GM23248 (cell line): ENCODE data around the gene ATP2B3. TPM values are rescaled to one million over a fixed set of nuclear protein-coding genes. Genes with fewer than 3 reads are reported as not detected.

Experiments used
- DNase-seq: peaks from one replicate; pipeline ENCODE4 v3.0.0-alpha.2; 2015
- H2AFZ ChIP-seq: fragments of 200-600 bp; sonication (generic); 2 replicates; pipeline ENCODE4 v1.6.1; 2016; ENCODE audit warnings: antibody characterized with exemption
- H3F3A ChIP-seq: fragments of 200-600 bp; sonication (generic); 2 replicates; pipeline ENCODE4 v1.6.1; 2016; ENCODE audit warnings: mild to moderate bottlenecking, antibody characterized with exemption, mixed run types; ENCODE audit not compliant: insufficient read depth
- H3K27ac ChIP-seq: fragments of 200-600 bp; sonication (generic); 2 replicates; pipeline ENCODE4 v1.5.1; 2016; ENCODE audit warnings: mild to moderate bottlenecking
- H3K27me3 ChIP-seq: fragments of 200-600 bp; sonication (generic); replicated peaks from 2 replicates; pipeline ENCODE4 v1.6.1; 2016; ENCODE audit warnings: mild to moderate bottlenecking; ENCODE audit not compliant: insufficient read depth
- H3K36me3 ChIP-seq: fragments of 200-600 bp; sonication (generic); 2 replicates; pipeline ENCODE4 v1.6.1; 2016; ENCODE audit warnings: low read depth, mild to moderate bottlenecking
- H3K4me1 ChIP-seq: fragments of 200-600 bp; sonication (generic); 2 replicates; pipeline ENCODE4 v1.6.1; 2016; ENCODE audit warnings: mild to moderate bottlenecking; ENCODE audit not compliant: insufficient read depth
- H3K4me2 ChIP-seq: fragments of 200-600 bp; sonication (generic); one replicate; pipeline ENCODE4 v1.6.1; 2016; ENCODE audit warnings: mild to moderate bottlenecking; ENCODE audit not compliant: unreplicated experiment
- H3K4me3 ChIP-seq: fragments of 200-600 bp; sonication (generic); 2 replicates; pipeline ENCODE4 v1.5.1; 2016; ENCODE audit warnings: mild to moderate bottlenecking
- H3K79me2 ChIP-seq: fragments of 200-600 bp; sonication (generic); 2 replicates; pipeline ENCODE4 v1.6.1; 2016; ENCODE audit warnings: mild to moderate bottlenecking; ENCODE audit not compliant: insufficient read depth
- H3K9ac ChIP-seq: fragments of 200-600 bp; sonication (generic); 2 replicates; pipeline ENCODE4 v1.6.1; 2016; ENCODE audit warnings: mild to moderate bottlenecking
- H3K9me2 ChIP-seq: fragments of 200-600 bp; sonication (generic); 2 replicates; pipeline ENCODE4 v1.6.1; 2016; ENCODE audit warnings: mixed run types, mild to moderate bottlenecking, moderate library complexity; ENCODE audit not compliant: insufficient read depth
- H3K9me3 ChIP-seq: fragments of 200-600 bp; sonication (generic); one replicate; pipeline ENCODE4 v1.6.1; 2017; ENCODE audit warnings: low read depth
- H4K20me1 ChIP-seq: fragments of 200-600 bp; sonication (generic); 2 replicates; pipeline ENCODE4 v1.6.0; 2016; ENCODE audit not compliant: insufficient read depth
- EZH2 ChIP-seq: fragments of 200-600 bp; sonication (generic); IDR thresholded peaks from 2 replicates; pipeline ENCODE4 v1.6.1; 2018; ENCODE audit warnings: antibody characterized with exemption, mild to moderate bottlenecking; ENCODE audit not compliant: insufficient read depth, poor library complexity, severe bottlenecking
- EZH2phosphoT487 ChIP-seq: fragments of 200-600 bp; sonication (generic); IDR thresholded peaks from 2 replicates; pipeline ENCODE4 v1.6.1; 2018; ENCODE audit warnings: antibody characterized with exemption, moderate library complexity, mild to moderate bottlenecking, low read depth; ENCODE audit not compliant: insufficient read depth
- WGBS, 2 experiments: methylation state at CpG; one replicate each; pipeline ENCODE4 v1.1.6; 2015 to 2017; ENCODE audit warnings: low lambda C conversion rate in 2 of 2, low coverage in 1 of 2; ENCODE audit errors: missing lambda C conversion rate in 2 of 2; 5-methylcytosine and 5-hydroxymethylcytosine counted together
- in situ Hi-C: fragments of 300-500 bp; cut with MboI; formaldehyde crosslinking; loops from 2 replicates; pipeline ENCODE4 v1.15.0; 2020
- polyA plus RNA-seq: library from polyadenylated mRNA; unstranded; fragments of >200 nt; fragmentation: Nextera tagmentation; extraction: Ambion mirVana; gene quantifications from 2 replicates; pipeline ENCODE4 v1.2.1, GENCODE V29; 2016
- total RNA-seq: library from RNA; depleted of rRNA; stranded (reverse); fragments of >200 nt; shearing (Covaris generic); gene quantifications from 2 replicates; pipeline ENCODE4 v1.2.3, GENCODE V29; 2014

The ATP2B3 gene
- total and polyA plus RNA-seq, 2 experiments from 2014 or later: not detected

DNA sequence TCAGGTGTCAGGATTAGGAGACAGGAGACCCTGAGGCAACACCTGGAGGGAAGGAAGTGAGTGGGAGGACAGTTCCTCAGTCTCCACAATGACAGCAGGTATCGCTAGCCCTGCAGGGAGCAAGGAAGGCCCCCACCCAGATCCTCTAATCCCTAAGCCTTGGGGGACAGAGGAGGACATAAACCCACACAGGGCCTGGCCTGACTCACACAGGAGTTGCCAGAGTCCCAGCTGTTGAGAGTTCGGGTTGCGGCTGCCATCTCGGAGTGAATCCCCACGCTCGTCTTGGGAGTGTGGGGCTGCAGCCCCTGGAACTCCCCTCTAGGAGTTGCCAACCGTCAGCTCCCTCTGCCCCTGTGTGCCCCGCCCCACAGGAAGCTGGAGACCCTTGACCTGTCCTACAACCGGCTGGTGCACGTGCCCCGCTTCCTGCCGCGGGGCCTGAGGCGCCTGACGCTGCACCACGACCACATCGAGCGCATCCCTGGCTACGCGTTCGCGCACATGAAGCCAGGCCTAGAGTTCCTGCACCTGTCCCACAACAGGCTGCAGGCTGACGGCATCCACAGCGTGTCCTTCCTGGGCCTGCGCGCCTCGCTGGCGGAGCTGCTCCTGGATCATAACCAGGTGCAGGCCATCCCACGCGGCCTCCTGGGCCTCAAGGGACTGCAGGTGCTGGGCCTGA, 31.9 kb upstream of the ATP2B3 start:
- Histone ChIP-seq H3K4me3 (no peak overlapping the region), H3K27ac (no peak overlapping the region), H3F3A (no peaks in the 10 kb centered on the region), H3K9ac (no peak overlapping the region), H3K9me2 (no peaks in the 10 kb centered on the region), H3K36me3 (no peaks in the 10 kb centered on the region), H3K27me3 (no peaks in the 10 kb centered on the region), H4K20me1 (no peaks in the 10 kb centered on the region), H3K9me3 (no peaks in the 10 kb centered on the region), H3K4me2 (no peak overlapping the region), H3K4me1 (peaks cover 6% of the 10 kb centered on the region; the same call in 1 of the 2 replicates), H3K79me2 (no peaks in the 10 kb centered on the region), H2AFZ (no peak overlapping the region)
- 94 to 98% methylated on average over 8 to 27 of the region's 30 CpGs for WGBS, 2 experiments
- no peak for TF ChIP-seq EZH2
- no peak for TF ChIP-seq EZH2phosphoT487
- no peak for DNase-seq
- in situ Hi-C loops: no loop called here

GRCh38 chrX:153486171-153486570, 31.3 kb upstream of the ATP2B3 start:
- no peak for DNase-seq
- no peaks in the 10 kb centered on the region for H3K9me3 ChIP-seq
- no peaks in the 10 kb centered on the region for H3K9me2 ChIP-seq
- H3F3A ChIP-seq: no peaks in the 10 kb centered on the region
- TF ChIP-seq EZH2phosphoT487 (no peak), EZH2 (no peak)
- H3K4me3 ChIP-seq: no peak overlapping the region
- no peaks in the 10 kb centered on the region for H3K36me3 ChIP-seq
- no peaks in the 10 kb centered on the region for H3K27me3 ChIP-seq
- H3K4me2 ChIP-seq: no peak overlapping the region
- no peak overlapping the region for H2AFZ ChIP-seq
- peaks cover 6% of the 10 kb centered on the region; the same call in 1 of the 2 replicates for H3K4me1 ChIP-seq
- H3K9ac ChIP-seq: no peak overlapping the region
- no peaks in the 10 kb centered on the region for H4K20me1 ChIP-seq
- no peaks in the 10 kb centered on the region for H3K79me2 ChIP-seq
- WGBS, 2 experiments: 78 to 100% methylated on average over 4 to 9 of the region's 10 CpGs
- in situ Hi-C loops: no loop called here
- no peak overlapping the region for H3K27ac ChIP-seq

- Histone ChIP-seq H3K27ac (no peak overlapping the region), H3K4me3 (no peak overlapping the region), H3K9me3 (no peaks in the 10 kb centered on the region), H2AFZ (no peak overlapping the region), H3F3A (no peaks in the 10 kb centered on the region), H3K36me3 (no peaks in the 10 kb centered on the region), H3K9ac (peak overlapping the region; percentile 38), H3K79me2 (no peaks in the 10 kb centered on the region), H3K4me1 (peaks cover 6% of the 10 kb centered on the region; the same call in 1 of the 2 replicates), H3K4me2 (no peak overlapping the region), H4K20me1 (no peaks in the 10 kb centered on the region), H3K27me3 (no peaks in the 10 kb centered on the region), H3K9me2 (no peaks in the 10 kb centered on the region)
- peak; percentile 35 for DNase-seq
- 18 to 24% methylated on average over 5 to 6 of the region's 11 CpGs for WGBS, 2 experiments
- TF ChIP-seq EZH2 (no peak), EZH2phosphoT487 (no peak)
- in situ Hi-C loops: no loop called here
Observed at GRCh38 chrX:153487590-153488071, 29.8 kb upstream of the ATP2B3 start.

DNA sequence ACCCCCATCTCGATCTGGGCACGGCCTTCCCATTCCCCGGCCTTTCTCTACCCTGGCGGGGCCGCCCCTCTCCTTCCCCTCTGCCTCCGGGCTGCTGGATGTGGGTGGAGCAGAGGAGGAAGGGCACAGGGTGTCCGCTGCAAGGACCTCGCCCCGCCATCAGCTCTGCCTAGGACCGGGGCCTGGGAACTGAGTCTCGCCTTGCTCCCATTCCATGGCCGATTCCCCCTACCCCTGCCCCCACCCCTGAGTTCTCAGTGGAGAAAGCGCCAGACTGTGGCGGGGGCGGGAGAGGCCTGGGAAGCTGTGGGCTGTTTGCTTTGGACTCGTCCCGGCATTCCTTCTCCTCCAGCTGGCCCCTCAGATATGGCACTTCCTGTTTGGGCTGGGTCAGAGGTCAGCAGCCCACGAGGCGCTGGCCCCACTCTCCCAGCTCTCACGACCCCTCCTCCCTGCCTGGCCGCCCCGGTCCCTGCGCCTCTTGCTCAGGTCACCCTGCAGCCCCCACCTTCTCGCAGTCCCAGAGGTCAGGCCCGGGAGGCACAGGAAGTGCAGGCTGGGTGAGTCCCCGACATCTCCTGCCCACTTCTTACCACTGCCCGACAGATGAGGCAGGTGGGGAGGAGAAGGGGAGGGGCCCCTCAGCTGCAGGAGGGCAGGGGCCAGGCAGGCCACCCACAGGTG, 29.1 kb upstream of the ATP2B3 start:
- Histone ChIP-seq H3K9ac (peak overlapping the region; percentile 38), H3K36me3 (no peaks in the 10 kb centered on the region), H3F3A (no peaks in the 10 kb centered on the region), H3K9me3 (no peaks in the 10 kb centered on the region), H3K4me1 (peaks cover 6% of the 10 kb centered on the region; the same call in 1 of the 2 replicates), H3K4me2 (peak overlapping the region; percentile 42), H3K9me2 (no peaks in the 10 kb centered on the region), H3K4me3 (no peak overlapping the region), H3K27me3 (no peaks in the 10 kb centered on the region), H3K79me2 (no peaks in the 10 kb centered on the region), H3K27ac (0 out of 2 replicates have a peak overlapping the region, but pooled peaks have one; percentile 35), H4K20me1 (no peaks in the 10 kb centered on the region), H2AFZ (peak overlapping the region; percentile 58; the same call in 1 of the 2 replicates)
- DNase-seq: peak; percentile 43
- TF ChIP-seq EZH2 (no peak), EZH2phosphoT487 (no peak)
- WGBS, 2 experiments: 0 to 25% methylated on average over 1 to 22 of the region's 27 CpGs
- in situ Hi-C loops: no loop called here
